Keratinocyte (primary cell): ENCODE data around the gene ENDOU. TPM values are rescaled to one million over a fixed set of nuclear protein-coding genes. Genes with fewer than 3 reads are reported as not detected.

Source experiments
- DNase-seq: peaks from one replicate; pipeline ENCODE4 v3.0.0-alpha.2; 2011; ENCODE audit warnings: low read depth, missing footprints, low spot score
- FAIRE-seq: peaks from 2 replicates; lab custom pipeline; 2011; peaks lifted over from hg19 to GRCh38; lab: Jason Lieb, UNC
- H2AFZ ChIP-seq: 2 replicates; pipeline ENCODE4 v1.6.0; 2012; ENCODE audit warnings: low read length, control low read depth, inconsistent platforms; ENCODE audit not compliant: control insufficient read depth
- H3K27ac ChIP-seq: 2 replicates; pipeline ENCODE4 v1.5.1; 2011; ENCODE audit warnings: low read length; ENCODE audit not compliant: control insufficient read depth, insufficient read depth
- H3K27me3 ChIP-seq: 3 replicates; pipeline ENCODE4 v1.6.0; 2011; ENCODE audit warnings: low read length; ENCODE audit not compliant: control insufficient read depth, insufficient read depth; ENCODE audit errors: extremely low read depth
- H3K36me3 ChIP-seq, 2 experiments: 2 replicates in 1 of 2; 3 replicates in 1 of 2; pipeline ENCODE4 v1.5.1; 2011; ENCODE audit warnings: low read length in 2 of 2, mild to moderate bottlenecking in 1 of 2; ENCODE audit not compliant: control insufficient read depth in 2 of 2, insufficient read depth in 2 of 2; ENCODE audit errors: extremely low read depth in 1 of 2
- H3K4me1 ChIP-seq: 3 replicates; pipeline ENCODE4 v1.5.1; 2011; ENCODE audit warnings: low read length; ENCODE audit not compliant: control insufficient read depth, insufficient read depth; ENCODE audit errors: extremely low read depth
- H3K4me2 ChIP-seq: 3 replicates; pipeline ENCODE4 v1.6.0; 2011; ENCODE audit warnings: low read depth, low read length; ENCODE audit not compliant: control insufficient read depth, insufficient read depth; ENCODE audit errors: extremely low read depth
- H3K4me3 ChIP-seq, 3 experiments: fragments of 200-600 bp in 1 of 3; sonication (generic) in 1 of 3; 2 replicates in 2 of 3; 3 replicates in 1 of 3; pipeline ENCODE4 v1.5.1; 2011 to 2016; ENCODE audit warnings: low read length in 3 of 3, mild to moderate bottlenecking in 3 of 3, control low read depth in 2 of 3, inconsistent platforms in 1 of 3, low read depth in 1 of 3, mixed read lengths in 1 of 3, mixed run types in 1 of 3, moderate library complexity in 1 of 3; ENCODE audit not compliant: control insufficient read depth in 2 of 3, insufficient read depth in 2 of 3; ENCODE audit errors: extremely low read depth in 1 of 3
- H3K79me2 ChIP-seq: 2 replicates; pipeline ENCODE4 v1.6.0; 2012; ENCODE audit warnings: low read length; ENCODE audit not compliant: control insufficient read depth, insufficient read depth
- H3K9ac ChIP-seq: 3 replicates; pipeline ENCODE4 v1.6.0; 2011; ENCODE audit warnings: low read length; ENCODE audit not compliant: control insufficient read depth, insufficient read depth; ENCODE audit errors: extremely low read depth
- H3K9me1 ChIP-seq: 3 replicates; pipeline ENCODE4 v1.6.0; 2011; ENCODE audit warnings: low read length; ENCODE audit not compliant: control insufficient read depth, insufficient read depth; ENCODE audit errors: extremely low read depth
- H3K9me3 ChIP-seq: 2 replicates; pipeline ENCODE4 v1.5.1; 2012; ENCODE audit warnings: low read depth, low read length; ENCODE audit not compliant: control insufficient read depth
- H4K20me1 ChIP-seq: 3 replicates; pipeline ENCODE4 v1.6.0; 2011; ENCODE audit warnings: low read length; ENCODE audit not compliant: control insufficient read depth, insufficient read depth; ENCODE audit errors: extremely low read depth
- CTCF ChIP-seq, 3 experiments: IDR thresholded peaks in 1 of 3; conservative IDR thresholded peaks in 1 of 3; optimal IDR thresholded peaks in 1 of 3; 2 replicates in 2 of 3; 3 replicates in 1 of 3; pipeline versions ENCODE3 to v1.5.1; 2011; ENCODE audit warnings: low read length in 3 of 3, mild to moderate bottlenecking in 3 of 3, moderate library complexity in 2 of 3, control low read depth in 1 of 3, inconsistent platforms in 1 of 3; ENCODE audit not compliant: insufficient read depth in 2 of 3; ENCODE audit errors: extremely low read depth in 1 of 3
- EZH2 ChIP-seq: IDR thresholded peaks from one replicate; pipeline ENCODE4 v1.6.1; 2012; ENCODE audit warnings: inconsistent platforms, mild to moderate bottlenecking, low read length, moderate library complexity
- dilution Hi-C: fragments of 300-500 bp; cut with MboI; formaldehyde crosslinking; loops from one replicate; pipeline ENCODE4 v1.7.0; 2020; ENCODE audit warnings: low sequenced_read_pairs; ENCODE audit not compliant: extremely low pct_ligation_motif_present
- polyA plus RNA-seq, 5 experiments: library from polyadenylated mRNA; depleted of rRNA in 3 of 5; stranded (reverse) in 3 of 5; stranded (forward) in 1 of 5; unstranded in 1 of 5; fragments of >200 nt; gene quantifications; 1 replicate in 1 of 5; 2 replicates in 3 of 5; 3 replicates in 1 of 5; pipeline versions ENCODE4 v1.2.1 to v1.2.3, GENCODE V29; 2011 to 2012; ENCODE audit warnings: missing spikeins in 2 of 5, low read depth in 1 of 5, low replicate concordance in 1 of 5

The ENDOU gene
- polyA plus RNA-seq, 1 donor (not counting 4 experiments of a cell fraction or from before 2014, with no cell fraction given), result 0.33 TPM

DNA sequence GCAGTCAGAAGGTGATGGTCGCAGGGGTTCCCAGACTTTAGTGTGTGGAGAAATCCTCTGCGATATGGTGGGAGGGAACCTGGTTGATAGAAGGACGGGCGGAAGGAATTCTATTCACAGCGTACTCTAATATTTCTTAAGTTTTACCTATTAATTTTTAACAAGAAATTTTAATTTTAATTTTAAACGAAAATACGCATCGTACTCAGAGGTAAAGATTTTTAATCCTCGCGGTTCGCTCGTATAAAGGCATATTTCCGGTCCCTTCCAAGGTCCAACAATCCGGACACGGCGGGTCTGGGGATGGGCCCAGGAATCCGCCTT lies 47.4 kb upstream of the ENDOU start:
- H3K4me3 ChIP-seq, result peak overlapping the region in 2 of 3 experiments; percentile 28 to 61
- peak overlapping the region; percentile 79 for H2AFZ ChIP-seq
- dilution Hi-C loops, result no loop called here
- H3K9ac ChIP-seq, result peak overlapping the region; percentile 71
- H3K27ac ChIP-seq, result peak overlapping the region; percentile 24
- H3K9me3 ChIP-seq, result no peaks in the 10 kb centered on the region
- DNase-seq (no peak), FAIRE-seq (no peak)
- peak overlapping the region; percentile 89 for H3K4me2 ChIP-seq
- H3K9me1 ChIP-seq, result peaks cover 3% of the 10 kb centered on the region
- H3K79me2 ChIP-seq, result peaks cover 15% of the 10 kb centered on the region
- H4K20me1 ChIP-seq, result no peaks in the 10 kb centered on the region
- H3K36me3 ChIP-seq, result peaks cover 2 to 4% of the 10 kb centered on the region in 2 experiments
- no peaks in the 10 kb centered on the region for H3K27me3 ChIP-seq
- TF ChIP-seq EZH2, result no peak
- TF ChIP-seq CTCF (optimal IDR thresholded peaks at IDR 0.05 in 1 of 3, IDR thresholded peaks at IDR 0.05 in 1 of 3, conservative IDR thresholded peaks at IDR 0.05 in 1 of 3; ENCODE audit: extremely low read depth in 1 of 3, insufficient read depth in 2 of 3, low read length in 3 of 3), result no peak
- H3K4me1 ChIP-seq, result peaks cover 54% of the 10 kb centered on the region

DNA sequence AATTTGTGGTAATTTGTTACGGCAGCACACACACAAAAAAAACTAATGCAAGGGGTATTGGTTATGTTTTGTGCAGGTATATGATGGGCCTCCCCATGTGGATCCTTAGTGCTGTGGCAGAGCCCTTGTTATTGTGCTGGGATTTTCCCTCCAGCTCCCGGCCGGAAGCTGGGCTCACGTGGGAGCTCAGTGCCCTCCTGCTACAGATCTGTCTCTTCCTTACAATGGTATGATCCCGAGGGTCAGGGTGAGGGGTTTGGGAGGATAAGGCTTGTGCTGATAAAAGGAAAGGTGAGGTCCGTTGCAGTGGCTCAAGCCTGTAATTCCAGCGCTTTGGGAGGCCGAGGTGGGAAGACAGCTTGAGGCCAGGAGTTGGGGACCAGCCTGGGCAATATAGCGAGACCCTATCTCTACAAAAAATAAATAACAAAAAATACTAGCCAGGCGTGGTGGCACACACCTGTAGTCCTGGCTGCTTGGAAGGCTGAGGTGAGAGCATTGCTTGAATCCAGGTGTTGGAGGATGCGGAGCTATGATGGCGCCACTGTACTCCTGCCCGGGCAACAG lies 46.9 kb upstream of the ENDOU start:
- no peak overlapping the region for H3K27ac ChIP-seq
- DNase-seq (no peak), FAIRE-seq (no peak)
- H3K79me2 ChIP-seq, result peaks cover 15% of the 10 kb centered on the region
- H2AFZ ChIP-seq, result no peak overlapping the region
- no peaks in the 10 kb centered on the region for H3K9me3 ChIP-seq
- TF ChIP-seq CTCF (optimal IDR thresholded peaks at IDR 0.05 in 1 of 3, IDR thresholded peaks at IDR 0.05 in 1 of 3, conservative IDR thresholded peaks at IDR 0.05 in 1 of 3; ENCODE audit: extremely low read depth in 1 of 3, insufficient read depth in 2 of 3, low read length in 3 of 3), result no peak
- no peak for TF ChIP-seq EZH2
- peaks cover 60% of the 10 kb centered on the region for H3K4me1 ChIP-seq
- H3K36me3 ChIP-seq, result peaks cover 2 to 4% of the 10 kb centered on the region in 2 experiments
- no peak overlapping the region for H3K4me3 ChIP-seq
- no peaks in the 10 kb centered on the region for H3K27me3 ChIP-seq
- dilution Hi-C loops, result no loop called here
- no peak overlapping the region for H3K9ac ChIP-seq
- H3K9me1 ChIP-seq, result peaks cover 3% of the 10 kb centered on the region
- H3K4me2 ChIP-seq, result peak overlapping the region; percentile 89
- no peaks in the 10 kb centered on the region for H4K20me1 ChIP-seq
